Activated CD8-positive, alpha-beta memory T cell treated with anti-CD3 and anti-CD28 coated beads, Interleukin-2, amount 10 ng/mL, durations not matched to agents 7 days and 5 days (primary cell): Measurements from ENCODE around the gene BHMT2. TPM values are rescaled to one million over a fixed set of nuclear protein-coding genes. Genes with fewer than 3 reads are reported as not detected.

Experiments
- ATAC-seq: fragments of 150-1000 bp; cut with Tn5 transposase; one replicate; pipeline ENCODE4 v1.10.0; 2021; ENCODE audit warnings: moderate library complexity
- CTCF ChIA-PET: fragments of 350-600 bp; sonication (Branson Sonifier 250); formaldehyde crosslinking; loops from one replicate; lab custom pipeline; 2021; ENCODE audit warnings: antibody characterized with exemption; lab: Charles Lee
- DNase-seq: peaks from one replicate; pipeline ENCODE4 v3.0.0-alpha.2; 2020
- H3K27ac Mint-ChIP-seq: one replicate; pipeline ENCODE4 v1.8.0; 2021; ENCODE audit warnings: mild to moderate bottlenecking, mixed read lengths
- H3K27me3 Mint-ChIP-seq: one replicate; pipeline ENCODE4 v1.8.0; 2021; ENCODE audit warnings: mixed read lengths
- H3K36me3 Mint-ChIP-seq: one replicate; pipeline ENCODE4 v1.8.0; 2021; ENCODE audit warnings: mild to moderate bottlenecking, mixed read lengths
- H3K4me1 Mint-ChIP-seq: one replicate; pipeline ENCODE4 v1.8.0; 2021; ENCODE audit warnings: mixed read lengths
- H3K4me3 Mint-ChIP-seq: one replicate; pipeline ENCODE4 v1.8.0; 2021; ENCODE audit warnings: mild to moderate bottlenecking, moderate library complexity, mixed read lengths
- H3K9me3 Mint-ChIP-seq: one replicate; pipeline ENCODE4 v1.8.0; 2022; ENCODE audit warnings: low read depth, mixed read lengths
- total RNA-seq, 2 experiments: library from RNA; stranded (reverse); gene quantifications; one replicate each; pipeline ENCODE4 v1.2.3, GENCODE V29; 2021

The BHMT2 gene, protein sequence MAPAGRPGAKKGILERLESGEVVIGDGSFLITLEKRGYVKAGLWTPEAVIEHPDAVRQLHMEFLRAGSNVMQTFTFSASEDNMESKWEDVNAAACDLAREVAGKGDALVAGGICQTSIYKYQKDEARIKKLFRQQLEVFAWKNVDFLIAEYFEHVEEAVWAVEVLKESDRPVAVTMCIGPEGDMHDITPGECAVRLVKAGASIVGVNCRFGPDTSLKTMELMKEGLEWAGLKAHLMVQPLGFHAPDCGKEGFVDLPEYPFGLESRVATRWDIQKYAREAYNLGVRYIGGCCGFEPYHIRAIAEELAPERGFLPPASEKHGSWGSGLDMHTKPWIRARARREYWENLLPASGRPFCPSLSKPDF
- total RNA-seq = not detected

DNA sequence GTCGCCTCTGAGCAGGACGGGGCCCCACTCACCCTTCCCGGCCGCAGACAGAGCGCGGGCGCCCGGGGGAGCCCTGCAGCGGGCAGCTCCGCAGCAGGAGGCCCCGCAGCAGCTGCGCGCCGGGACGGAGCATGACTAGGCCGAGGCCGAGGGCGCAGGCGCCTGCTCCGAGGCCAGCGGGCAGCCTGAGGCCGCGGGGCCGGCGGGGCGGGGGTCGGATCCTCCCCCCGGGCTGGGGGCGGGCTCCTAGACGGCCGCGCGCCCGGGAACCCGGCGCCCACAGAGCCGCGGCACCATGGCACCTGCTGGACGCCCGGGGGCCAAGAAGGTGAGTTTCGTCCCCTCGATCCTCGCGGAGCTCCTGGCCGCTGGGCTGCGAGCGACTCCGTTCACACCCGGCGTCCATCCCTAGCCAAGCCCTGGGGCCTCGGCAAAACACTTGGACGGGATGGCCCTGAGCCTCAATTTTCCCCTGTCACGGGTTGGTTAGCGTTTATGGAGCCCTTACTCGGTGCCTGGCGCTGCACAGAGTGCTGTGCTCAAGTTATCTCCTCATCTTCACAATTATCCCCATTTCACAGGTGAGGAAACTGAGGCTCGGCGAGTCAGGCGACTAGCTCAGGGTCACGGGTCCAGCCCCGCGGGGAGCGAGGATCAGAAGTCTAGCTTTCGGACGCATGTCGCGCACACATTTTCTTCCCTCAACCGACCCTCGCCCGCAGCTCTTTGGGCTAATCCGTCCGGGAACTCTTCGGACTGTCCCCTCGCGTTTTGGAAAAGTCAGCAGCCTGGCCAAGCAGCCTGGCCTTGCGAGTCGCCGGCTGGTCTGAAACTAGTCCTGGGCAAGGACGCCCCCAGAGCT, at the start of gene BHMT2, which contains the start of gene DMGDH:
Gene BHMT2, plus strand, starts transcription at position 280 of the 862 bp plus-strand sequence. Its CDS starts 16 bp downstream, at position 296.
Gene DMGDH, minus strand, starts transcription at position 187 of the 862 bp plus-strand sequence. Its CDS starts 54 bp downstream, at position 133.
- H3K36me3 Mint-ChIP-seq = peaks cover 4% of the 10 kb centered on the region
- H3K4me3 Mint-ChIP-seq = no peak within 1 kb of the TSS
- H3K27me3 Mint-ChIP-seq = peaks cover 56% of the 10 kb centered on the region
- no peak for DNase-seq
- no peak within 1 kb of the TSS for H3K27ac Mint-ChIP-seq
- H3K9me3 Mint-ChIP-seq = no peaks in the 10 kb centered on the region
- CTCF ChIA-PET = no interaction called here
- peak; percentile 27 for ATAC-seq
- peaks cover 6% of the 10 kb centered on the region for H3K4me1 Mint-ChIP-seq

DNA sequence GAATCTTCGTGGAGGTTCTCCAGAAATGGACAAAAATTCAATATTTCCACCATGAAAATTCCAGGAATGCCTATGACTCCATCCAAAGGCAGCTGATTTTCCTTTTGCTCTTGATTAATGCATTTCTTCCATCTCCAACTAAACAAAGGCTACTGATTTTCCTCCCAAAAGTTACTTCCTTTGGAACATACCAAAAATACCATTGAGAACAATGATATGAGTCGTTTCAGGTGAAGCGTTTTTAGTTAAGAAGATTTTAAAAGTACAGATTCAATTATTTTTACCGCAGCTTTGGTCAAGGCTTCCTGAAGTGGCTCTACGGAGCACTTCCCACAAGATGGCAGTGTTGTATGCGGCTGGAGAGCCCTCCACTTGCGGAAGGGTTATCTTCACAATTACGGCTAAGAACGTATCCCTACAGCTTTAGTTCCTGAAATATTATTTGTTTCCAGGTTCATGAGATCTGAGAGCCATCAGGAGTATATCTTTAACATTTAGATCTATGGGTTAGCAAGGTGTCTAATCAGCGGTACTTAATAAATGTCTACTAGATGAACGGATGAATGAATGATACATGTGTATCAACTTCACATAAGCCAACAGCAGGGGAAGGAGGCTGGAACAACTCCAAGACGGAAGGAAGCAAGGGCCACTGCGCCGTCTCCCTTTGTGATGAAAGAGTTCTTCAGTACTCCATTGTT, 48.6 kb upstream of the BHMT2 start:
- peaks cover 11% of the 10 kb centered on the region for H3K4me1 Mint-ChIP-seq
- ATAC-seq (peak; percentile 68), DNase-seq (peak; percentile 65)
- peaks cover 88% of the 10 kb centered on the region for H3K27me3 Mint-ChIP-seq
- no peaks in the 10 kb centered on the region for H3K9me3 Mint-ChIP-seq
- CTCF ChIA-PET = interaction anchor here (0.8 to 10.9 kb wide), 17 partner anchors 9 to 837 kb away, joined by 3 to 251 read pairs (median 4); partner anchors contain the start of gene ARSB
- H3K27ac Mint-ChIP-seq = peak overlapping the region; percentile 29
- H3K4me3 Mint-ChIP-seq = no peak overlapping the region
- no peaks in the 10 kb centered on the region for H3K36me3 Mint-ChIP-seq

DNA sequence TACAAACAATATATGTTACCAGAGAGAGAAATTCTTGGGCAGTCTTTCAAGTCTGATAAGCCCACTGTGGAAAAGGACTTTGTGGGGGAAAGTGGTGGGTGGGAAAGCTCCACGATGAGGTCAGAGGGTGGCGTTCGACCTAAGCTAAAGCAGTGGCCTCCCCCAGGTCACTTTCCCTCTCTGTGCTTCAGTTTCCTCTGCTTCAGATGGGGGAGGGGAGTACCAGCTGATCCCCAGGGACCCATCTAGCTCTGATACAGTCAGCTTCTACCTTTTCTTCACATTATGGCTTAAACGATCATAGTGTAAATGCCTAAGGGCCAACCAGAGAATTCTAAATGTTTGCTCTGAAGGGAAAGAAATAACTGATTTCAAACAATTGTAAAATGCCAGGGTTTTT, 47.8 kb upstream of the BHMT2 start:
- H3K27ac Mint-ChIP-seq = no peak overlapping the region
- H3K4me3 Mint-ChIP-seq = no peak overlapping the region
- ATAC-seq = no peak
- no peaks in the 10 kb centered on the region for H3K9me3 Mint-ChIP-seq
- CTCF ChIA-PET = interaction anchor here (1.2 to 10.9 kb wide), 10 partner anchors 26 to 444 kb away, joined by 3 to 251 read pairs (median 6); partner anchors contain the start of gene ARSB
- DNase-seq = no peak
- peaks cover 11% of the 10 kb centered on the region for H3K4me1 Mint-ChIP-seq
- H3K27me3 Mint-ChIP-seq = peaks cover 88% of the 10 kb centered on the region
- no peaks in the 10 kb centered on the region for H3K36me3 Mint-ChIP-seq

DNA sequence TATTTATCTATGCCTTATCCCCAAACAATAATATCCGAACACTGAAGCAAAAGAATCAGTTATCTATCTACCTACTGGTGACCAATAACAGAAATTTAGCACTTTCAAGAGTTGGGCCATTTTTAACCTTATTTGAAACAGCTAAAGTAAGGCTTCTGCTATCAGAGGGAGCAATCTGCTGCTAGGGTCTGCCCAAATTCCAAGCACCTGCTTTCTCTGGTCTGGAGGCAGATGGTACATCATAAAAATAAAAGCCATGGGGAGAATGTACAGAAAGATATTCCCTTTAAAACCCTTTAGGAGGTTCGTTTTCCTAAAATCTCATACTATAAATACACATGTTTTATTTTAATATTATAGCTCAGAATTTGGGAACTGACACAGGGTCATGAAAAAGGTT, 46.8 kb upstream of the BHMT2 start:
- Mint-ChIP-seq H3K4me1 (peaks cover 11% of the 10 kb centered on the region), H3K4me3 (no peak overlapping the region), H3K9me3 (no peaks in the 10 kb centered on the region), H3K27ac (no peak overlapping the region), H3K27me3 (peaks cover 85% of the 10 kb centered on the region), H3K36me3 (no peaks in the 10 kb centered on the region)
- CTCF ChIA-PET = interaction anchor here (1.0 to 10.9 kb wide), 9 partner anchors 39 to 1060 kb away, joined by 3 to 251 read pairs (median 4); partner anchors contain the start of gene ARSB
- ATAC-seq (no peak), DNase-seq (no peak)

DNA sequence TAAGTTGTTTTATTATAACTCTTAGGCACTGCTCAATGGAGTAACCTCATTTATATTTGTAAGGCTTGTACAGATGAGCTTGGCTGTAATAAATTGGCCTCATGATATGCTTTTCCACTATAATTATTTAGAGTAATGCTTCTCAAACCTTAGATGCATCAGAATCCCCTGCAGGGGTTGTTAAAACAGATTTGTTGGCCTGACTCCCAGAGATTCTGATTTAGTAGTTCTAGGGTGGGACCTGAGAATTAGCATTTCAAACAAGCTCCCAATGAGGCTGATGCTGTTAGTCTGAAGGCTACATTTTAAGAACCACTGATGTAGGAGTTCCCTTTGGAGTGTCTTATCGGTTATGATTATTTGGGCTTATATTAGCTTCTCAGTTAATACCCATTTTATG, 46.2 kb upstream of the BHMT2 start:
- no peaks in the 10 kb centered on the region for H3K36me3 Mint-ChIP-seq
- H3K4me3 Mint-ChIP-seq = no peak overlapping the region
- H3K4me1 Mint-ChIP-seq = peaks cover 11% of the 10 kb centered on the region
- ATAC-seq (no peak), DNase-seq (no peak)
- CTCF ChIA-PET = interaction anchor here (1.0 to 10.9 kb wide), 10 partner anchors 40 to 1060 kb away, joined by 3 to 251 read pairs (median 12); partner anchors contain the start of gene ARSB
- H3K27me3 Mint-ChIP-seq = peaks cover 81% of the 10 kb centered on the region
- no peaks in the 10 kb centered on the region for H3K9me3 Mint-ChIP-seq
- no peak overlapping the region for H3K27ac Mint-ChIP-seq

DNA sequence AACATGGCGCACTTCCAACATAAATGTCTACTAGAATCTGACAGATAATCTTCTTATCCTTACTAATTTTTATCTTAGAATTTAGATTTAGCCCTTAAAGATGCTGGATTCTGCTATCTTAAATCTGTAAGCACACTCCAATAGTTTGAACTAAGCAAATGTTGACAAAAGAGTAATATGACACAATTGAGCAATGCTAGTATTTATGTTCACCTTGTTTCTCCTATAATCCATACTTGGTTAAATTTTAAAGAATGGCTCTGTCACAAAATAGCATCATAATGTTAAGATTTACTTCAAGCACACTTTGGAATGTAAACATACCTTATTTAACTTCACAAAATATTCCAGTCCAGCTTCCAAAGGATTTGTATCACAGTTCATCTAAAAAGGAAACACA, 45.6 kb upstream of the BHMT2 start:
- DNase-seq (no peak), ATAC-seq (no peak)
- H3K4me3 Mint-ChIP-seq = no peak overlapping the region
- CTCF ChIA-PET = interaction anchor here (0.8 to 10.9 kb wide), 21 partner anchors 8 to 485 kb away, joined by 3 to 251 read pairs (median 10); partner anchors contain the start of gene ARSB
- peaks cover 83% of the 10 kb centered on the region for H3K27me3 Mint-ChIP-seq
- no peaks in the 10 kb centered on the region for H3K9me3 Mint-ChIP-seq
- no peaks in the 10 kb centered on the region for H3K36me3 Mint-ChIP-seq
- H3K4me1 Mint-ChIP-seq = peaks cover 11% of the 10 kb centered on the region
- H3K27ac Mint-ChIP-seq = no peak overlapping the region

DNA sequence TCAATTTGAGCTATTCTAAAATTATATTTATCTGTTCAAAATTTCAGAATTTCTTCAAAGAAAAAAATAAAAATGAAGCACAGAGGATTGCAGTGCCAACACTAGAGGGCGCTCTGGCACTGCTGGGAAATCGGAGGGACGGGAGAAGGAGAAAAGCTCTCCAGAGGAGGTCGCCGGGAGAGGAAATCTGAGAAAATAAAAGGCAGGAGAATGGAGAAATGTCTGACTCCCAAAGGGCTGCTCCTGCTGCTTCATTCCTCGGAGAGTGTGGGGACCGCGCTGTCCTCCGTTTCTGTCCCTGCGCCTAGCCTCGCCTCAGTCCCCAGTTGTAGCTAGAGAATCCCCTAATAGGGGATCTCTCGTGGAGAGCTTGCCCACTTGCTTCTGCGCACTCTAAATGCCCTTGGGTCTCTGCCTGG, 44.5 kb upstream of the BHMT2 start:
- peak; percentile 58 for DNase-seq
- H3K4me1 Mint-ChIP-seq = peaks cover 11% of the 10 kb centered on the region
- H3K27ac Mint-ChIP-seq = no peak overlapping the region
- CTCF ChIA-PET = interaction anchor here (0.6 to 10.9 kb wide), 37 partner anchors 9 to 1058 kb away, joined by 3 to 251 read pairs (median 4); partner anchors contain the start of gene ARSB
- no peaks in the 10 kb centered on the region for H3K36me3 Mint-ChIP-seq
- ATAC-seq = no peak
- H3K4me3 Mint-ChIP-seq = no peak overlapping the region
- H3K9me3 Mint-ChIP-seq = no peaks in the 10 kb centered on the region
- H3K27me3 Mint-ChIP-seq = peaks cover 72% of the 10 kb centered on the region

DNA sequence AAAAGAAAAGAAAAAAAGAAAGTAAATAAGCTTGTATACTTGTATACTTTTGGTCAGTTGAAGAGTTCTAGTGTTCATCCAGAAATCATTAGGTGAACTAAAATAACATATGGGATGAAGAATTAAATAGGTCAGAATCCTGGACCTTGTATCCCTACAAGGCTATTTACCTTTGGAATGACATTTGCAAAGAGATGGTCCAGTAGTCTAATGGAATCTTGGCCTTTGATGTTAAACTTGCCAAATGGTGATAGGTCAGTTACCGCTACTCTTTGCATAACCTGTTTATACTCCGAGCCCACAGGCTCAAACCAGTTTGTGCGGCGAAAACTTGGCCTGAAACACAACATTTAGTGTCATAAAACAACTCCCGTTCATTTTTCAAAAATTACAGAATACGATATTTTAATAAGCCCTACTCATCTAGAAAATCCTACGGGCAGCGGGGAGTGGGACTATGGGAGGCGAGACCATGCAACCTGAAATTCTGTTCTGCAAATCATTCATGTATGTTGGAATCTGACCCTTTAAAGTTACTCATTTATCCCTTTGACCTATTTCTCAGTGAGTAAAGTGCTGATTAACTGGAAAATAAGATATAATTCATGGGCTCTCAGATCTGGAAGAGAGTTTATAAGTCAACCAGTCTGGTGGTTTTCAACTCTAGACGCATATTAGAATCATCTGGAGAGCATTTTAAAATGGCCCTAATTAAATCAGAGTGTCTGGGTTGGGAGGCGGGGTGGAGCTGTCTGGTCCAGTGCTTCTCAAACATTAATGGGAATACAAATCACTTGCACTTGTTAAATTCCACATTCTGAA, 38.7 kb upstream of the BHMT2 start:
- CTCF ChIA-PET = interaction anchor here (2.4 to 2.6 kb wide), 2 partner anchors 10 to 102 kb away, joined by 8 to 19 read pairs; no protein-coding TSS in a partner anchor
- H3K4me3 Mint-ChIP-seq = no peak overlapping the region
- peaks cover 23% of the 10 kb centered on the region for H3K27me3 Mint-ChIP-seq
- no peaks in the 10 kb centered on the region for H3K36me3 Mint-ChIP-seq
- H3K4me1 Mint-ChIP-seq = no peaks in the 10 kb centered on the region
- no peaks in the 10 kb centered on the region for H3K9me3 Mint-ChIP-seq
- no peak overlapping the region for H3K27ac Mint-ChIP-seq
- ATAC-seq (no peak), DNase-seq (no peak)

DNA sequence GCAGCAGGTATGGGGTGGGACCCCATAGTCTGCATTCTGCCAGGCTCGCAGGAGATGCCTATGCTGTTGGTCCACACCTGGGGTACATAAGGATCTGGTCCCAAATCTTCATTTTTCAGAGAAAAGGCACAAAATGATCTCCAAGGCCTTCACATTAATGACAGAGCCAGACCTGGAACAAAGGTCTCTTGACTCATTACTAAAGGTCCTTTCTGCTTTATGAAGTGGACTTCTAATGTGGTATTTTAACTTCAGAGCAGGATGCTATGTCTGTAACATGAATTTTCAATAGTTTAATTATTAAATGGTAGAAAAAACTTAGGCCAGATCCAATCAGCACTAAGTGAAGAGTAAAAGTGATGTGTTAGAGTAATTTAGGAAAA, 38.1 kb upstream of the BHMT2 start:
- CTCF ChIA-PET = no interaction called here
- no peak overlapping the region for H3K4me3 Mint-ChIP-seq
- H3K9me3 Mint-ChIP-seq = no peaks in the 10 kb centered on the region
- DNase-seq (no peak), ATAC-seq (no peak)
- H3K27ac Mint-ChIP-seq = no peak overlapping the region
- no peaks in the 10 kb centered on the region for H3K36me3 Mint-ChIP-seq
- peaks cover 19% of the 10 kb centered on the region for H3K27me3 Mint-ChIP-seq
- H3K4me1 Mint-ChIP-seq = no peaks in the 10 kb centered on the region

DNA sequence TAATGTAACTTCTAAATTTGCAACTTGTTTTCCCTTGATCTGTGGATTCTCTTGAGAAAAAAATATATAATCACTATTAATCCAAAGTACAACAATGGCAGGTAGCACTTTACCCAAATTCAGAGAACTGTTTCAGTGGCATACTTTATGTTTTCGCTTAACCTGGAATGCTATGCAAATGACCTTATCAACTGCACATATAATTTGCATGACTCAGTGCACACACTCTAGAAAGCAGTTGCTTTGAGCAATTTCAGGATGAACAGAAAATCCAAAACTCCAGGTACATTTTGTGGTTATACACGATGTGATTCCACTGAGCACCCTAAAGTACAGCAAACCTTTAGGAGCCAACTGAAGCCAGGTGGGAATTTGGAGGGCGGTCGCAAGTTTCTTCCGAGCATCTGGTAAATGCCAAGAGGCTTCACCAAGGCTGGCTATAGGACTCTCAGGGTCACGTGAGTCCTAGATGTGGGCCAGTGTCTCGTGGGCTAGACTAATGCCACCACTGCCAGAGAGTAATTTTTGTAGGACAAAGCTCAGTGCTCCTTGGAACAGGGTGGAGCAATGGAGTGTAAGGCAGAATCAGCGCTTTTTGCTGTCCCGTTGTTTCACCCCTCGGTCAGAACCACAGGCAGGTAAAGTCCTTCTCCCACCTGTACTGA, 37.4 kb upstream of the BHMT2 start:
- no peak overlapping the region for H3K4me3 Mint-ChIP-seq
- H3K27me3 Mint-ChIP-seq = peaks cover 12% of the 10 kb centered on the region
- no peaks in the 10 kb centered on the region for H3K9me3 Mint-ChIP-seq
- H3K4me1 Mint-ChIP-seq = no peaks in the 10 kb centered on the region
- ATAC-seq (no peak), DNase-seq (no peak)
- H3K27ac Mint-ChIP-seq = no peak overlapping the region
- CTCF ChIA-PET = no interaction called here
- no peaks in the 10 kb centered on the region for H3K36me3 Mint-ChIP-seq

DNA sequence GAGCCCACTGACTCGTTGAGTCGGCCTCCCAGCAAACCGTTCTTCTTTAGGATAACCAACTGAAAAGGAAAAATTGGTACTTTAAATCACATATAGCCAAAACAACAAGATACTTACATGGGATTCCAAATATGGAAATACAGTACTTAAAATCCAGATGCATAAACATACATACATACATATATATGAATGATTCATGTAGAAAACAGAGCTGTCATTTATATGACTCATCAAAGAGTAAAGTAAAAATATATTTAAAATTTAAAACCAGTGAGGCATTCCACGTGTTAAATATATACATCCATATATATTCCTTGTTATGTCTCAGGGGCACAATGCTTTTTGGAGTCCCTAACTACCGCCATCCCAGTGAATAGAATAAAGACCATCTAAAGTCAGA, 36.8 kb upstream of the BHMT2 start:
- CTCF ChIA-PET = interaction anchor here (1.6 kb wide), 1 partner anchor 8 kb away, joined by 5 read pairs; no protein-coding TSS in a partner anchor
- peaks cover 10% of the 10 kb centered on the region for H3K27me3 Mint-ChIP-seq
- no peaks in the 10 kb centered on the region for H3K36me3 Mint-ChIP-seq
- H3K4me1 Mint-ChIP-seq = no peaks in the 10 kb centered on the region
- H3K27ac Mint-ChIP-seq = no peak overlapping the region
- H3K4me3 Mint-ChIP-seq = no peak overlapping the region
- DNase-seq (no peak), ATAC-seq (no peak)
- no peaks in the 10 kb centered on the region for H3K9me3 Mint-ChIP-seq
